Nephron progenitor cell (in vitro differentiated cells): Measurements from ENCODE around the gene IFT81.

Source experiments
- DNase-seq: peaks from one replicate; pipeline ENCODE4 v3.0.0; 2021
- H3K27ac Mint-ChIP-seq: 2 replicates; pipeline ENCODE4 v1.8.0; 2021; ENCODE audit warnings: mild to moderate bottlenecking, moderate library complexity, mixed read lengths
- H3K27me3 Mint-ChIP-seq: 2 replicates; pipeline ENCODE4 v1.8.0; 2021; ENCODE audit warnings: mild to moderate bottlenecking, low read depth, mixed read lengths; ENCODE audit not compliant: poor library complexity
- H3K36me3 Mint-ChIP-seq: 2 replicates; pipeline ENCODE4 v1.8.0; 2021; ENCODE audit warnings: low read depth, mixed read lengths
- H3K4me1 Mint-ChIP-seq: 2 replicates; pipeline ENCODE4 v1.8.0; 2021; ENCODE audit warnings: mixed read lengths
- H3K4me3 Mint-ChIP-seq: 2 replicates; pipeline ENCODE4 v1.8.0; 2021; ENCODE audit warnings: mild to moderate bottlenecking, moderate library complexity, mixed read lengths
- H3K9me3 Mint-ChIP-seq: 2 replicates; pipeline ENCODE4 v1.8.0; 2021; ENCODE audit warnings: mild to moderate bottlenecking, moderate library complexity, mixed read lengths
- CTCF ChIP-seq: fragments of 200-600 bp; sonication (generic); IDR thresholded peaks from 2 replicates; pipeline ENCODE4 v1.5.0; 2021; ENCODE audit warnings: antibody characterized with exemption

The IFT81 gene

GRCh38 chr12:110141389-110141788, 17.2 kb downstream of the IFT81 start:
- Mint-ChIP-seq H3K4me1 (no peaks in the 10 kb centered on the region), H3K9me3 (no peaks in the 10 kb centered on the region), H3K27me3 (no peaks in the 10 kb centered on the region), H3K27ac (no peak overlapping the region), H3K4me3 (no peak overlapping the region), H3K36me3 (peaks cover 59% of the 10 kb centered on the region)
- no peak for DNase-seq
- TF ChIP-seq CTCF: no peak

- Mint-ChIP-seq H3K4me1 (no peaks in the 10 kb centered on the region), H3K27ac (no peak overlapping the region), H3K9me3 (peaks cover 16% of the 10 kb centered on the region), H3K4me3 (no peak overlapping the region), H3K27me3 (no peaks in the 10 kb centered on the region), H3K36me3 (peaks cover 79% of the 10 kb centered on the region)
- DNase-seq: no peak
- no peak for TF ChIP-seq CTCF
These were observed 22.8 kb downstream of the IFT81 start for GRCh38 chr12:110146986-110147385.

GRCh38 chr12:110149086-110149660, 25.0 kb downstream of the IFT81 start:
- H3K4me1 Mint-ChIP-seq: no peaks in the 10 kb centered on the region
- H3K36me3 Mint-ChIP-seq: peaks cover 88% of the 10 kb centered on the region
- no peak overlapping the region for H3K27ac Mint-ChIP-seq
- no peak for DNase-seq
- no peak overlapping the region for H3K4me3 Mint-ChIP-seq
- no peaks in the 10 kb centered on the region for H3K27me3 Mint-ChIP-seq
- TF ChIP-seq CTCF: no peak
- H3K9me3 Mint-ChIP-seq: peaks cover 23% of the 10 kb centered on the region

- DNase-seq: no peak
- no peaks in the 10 kb centered on the region for H3K4me1 Mint-ChIP-seq
These were observed 32.6 kb downstream of the IFT81 start for GRCh38 chr12:110156766-110157165.

GRCh38 chr12:110157539-110157938, 33.4 kb downstream of the IFT81 start:
- H3K27ac Mint-ChIP-seq: no peak overlapping the region
- H3K4me3 Mint-ChIP-seq: no peak overlapping the region
- H3K4me1 Mint-ChIP-seq: no peaks in the 10 kb centered on the region
- no peak for DNase-seq
- TF ChIP-seq CTCF: no peak
- peaks cover 46% of the 10 kb centered on the region for H3K9me3 Mint-ChIP-seq
- H3K27me3 Mint-ChIP-seq: no peaks in the 10 kb centered on the region
- peaks cover 96% of the 10 kb centered on the region for H3K36me3 Mint-ChIP-seq

More at GRCh38 chr12:110156766-110157165, 32.6 kb downstream of the IFT81 start:
- Mint-ChIP-seq H3K4me3 (no peak overlapping the region), H3K36me3 (peaks cover 96% of the 10 kb centered on the region), H3K9me3 (peaks cover 52% of the 10 kb centered on the region), H3K27ac (no peak overlapping the region), H3K27me3 (no peaks in the 10 kb centered on the region)
- TF ChIP-seq CTCF: no peak

- Mint-ChIP-seq H3K27me3 (no peaks in the 10 kb centered on the region), H3K27ac (no peak overlapping the region), H3K4me3 (no peak overlapping the region), H3K4me1 (no peaks in the 10 kb centered on the region), H3K9me3 (peaks cover 41% of the 10 kb centered on the region), H3K36me3 (peaks cover 84% of the 10 kb centered on the region)
- TF ChIP-seq CTCF: no peak
- DNase-seq: no peak
These were observed 35.6 kb downstream of the IFT81 start for GRCh38 chr12:110159671-110160245.
